Measurements from ENCODE around the gene PDK2.
A peak's percentile ranks its signal among the peaks of the same experiment; 100 is the strongest.

The PDK2 gene

GRCh38 chr17:50081757-50082156 lies 13.4 kb upstream of the PDK2 start:
- Histone ChIP-seq H3K9ac (ENCODE audit: low read depth, low read length) (no peak overlapping the region), H3K9me3 (replicated peaks; ENCODE audit: low read length) (no peaks in the 10 kb centered on the region), H3K4me2 (ENCODE audit: low read length) (no peak overlapping the region), H3K4me3 (ENCODE audit: low read length) (no peak overlapping the region), H3K27me3 (ENCODE audit: control insufficient read depth, insufficient read depth, low read length) (no peaks in the 10 kb centered on the region), H3K4me1 (ENCODE audit: control insufficient read depth, insufficient read depth, low read length) (peaks cover 16% of the 10 kb centered on the region), H3K36me3 (ENCODE audit: insufficient read depth, low read length) (peaks cover 75% of the 10 kb centered on the region)

GRCh38 chr17:50087246-50087911 lies 7.8 kb upstream of the PDK2 start:
- Histone ChIP-seq H3K36me3 (ENCODE audit: insufficient read depth, low read length) (peaks cover 74% of the 10 kb centered on the region), H3K9me3 (replicated peaks; ENCODE audit: low read length) (no peaks in the 10 kb centered on the region), H3K4me1 (ENCODE audit: control insufficient read depth, insufficient read depth, low read length) (no peaks in the 10 kb centered on the region), H3K9ac (ENCODE audit: low read depth, low read length) (no peak overlapping the region), H3K27me3 (ENCODE audit: control insufficient read depth, insufficient read depth, low read length) (no peaks in the 10 kb centered on the region), H3K4me3 (ENCODE audit: low read length) (no peak overlapping the region), H3K4me2 (ENCODE audit: low read length) (no peak overlapping the region)

GRCh38 chr17:50087912-50088405 lies 7.2 kb upstream of the PDK2 start:
- Histone ChIP-seq H3K4me2 (ENCODE audit: low read length) (no peak overlapping the region), H3K9ac (ENCODE audit: low read depth, low read length) (no peak overlapping the region), H3K36me3 (ENCODE audit: insufficient read depth, low read length) (peaks cover 68% of the 10 kb centered on the region), H3K4me3 (ENCODE audit: low read length) (no peak overlapping the region), H3K27me3 (ENCODE audit: control insufficient read depth, insufficient read depth, low read length) (no peaks in the 10 kb centered on the region), H3K9me3 (replicated peaks; ENCODE audit: low read length) (no peaks in the 10 kb centered on the region), H3K4me1 (ENCODE audit: control insufficient read depth, insufficient read depth, low read length) (no peaks in the 10 kb centered on the region)

GRCh38 chr17:50088952-50089825 lies 6.0 kb upstream of the PDK2 start:
- Histone ChIP-seq H3K4me3 (ENCODE audit: low read length) (no peak overlapping the region), H3K9ac (ENCODE audit: low read depth, low read length) (no peak overlapping the region), H3K36me3 (ENCODE audit: insufficient read depth, low read length) (peaks cover 62% of the 10 kb centered on the region)

GRCh38 chr17:50090071-50090470 lies 5.1 kb upstream of the PDK2 start:
- Histone ChIP-seq H3K4me2 (ENCODE audit: low read length) (no peak overlapping the region), H3K36me3 (ENCODE audit: insufficient read depth, low read length) (peaks cover 57% of the 10 kb centered on the region), H3K4me3 (ENCODE audit: low read length) (no peak overlapping the region), H3K9me3 (replicated peaks; ENCODE audit: low read length) (no peaks in the 10 kb centered on the region), H3K9ac (ENCODE audit: low read depth, low read length) (no peak overlapping the region), H3K27me3 (ENCODE audit: control insufficient read depth, insufficient read depth, low read length) (no peaks in the 10 kb centered on the region), H3K4me1 (ENCODE audit: control insufficient read depth, insufficient read depth, low read length) (peaks cover 5% of the 10 kb centered on the region)

More at GRCh38 chr17:50088952-50089825, 6.0 kb upstream of the PDK2 start:
- H3K27me3 ChIP-seq (ENCODE audit: control insufficient read depth, insufficient read depth, low read length): no peaks in the 10 kb centered on the region
- H3K9me3 ChIP-seq (replicated peaks; ENCODE audit: low read length): no peaks in the 10 kb centered on the region
- no peaks in the 10 kb centered on the region for H3K4me1 ChIP-seq (ENCODE audit: control insufficient read depth, insufficient read depth, low read length)
- no peak overlapping the region for H3K4me2 ChIP-seq (ENCODE audit: low read length)

- H3K4me2 ChIP-seq (ENCODE audit: low read length): no peak overlapping the region
- H3K9me3 ChIP-seq (replicated peaks; ENCODE audit: low read length): no peaks in the 10 kb centered on the region
- no peaks in the 10 kb centered on the region for H3K27me3 ChIP-seq (ENCODE audit: control insufficient read depth, insufficient read depth, low read length)
- H3K4me3 ChIP-seq (ENCODE audit: low read length): no peak overlapping the region
- peaks cover 57% of the 10 kb centered on the region for H3K36me3 ChIP-seq (ENCODE audit: insufficient read depth, low read length)
- H3K9ac ChIP-seq (ENCODE audit: low read depth, low read length): no peak overlapping the region
- H3K4me1 ChIP-seq (ENCODE audit: control insufficient read depth, insufficient read depth, low read length): peaks cover 12% of the 10 kb centered on the region
These were observed 3.9 kb upstream of the PDK2 start for GRCh38 chr17:50090971-50091917.

- no peaks in the 10 kb centered on the region for H3K27me3 ChIP-seq (ENCODE audit: control insufficient read depth, insufficient read depth, low read length)
- no peak overlapping the region for H3K4me2 ChIP-seq (ENCODE audit: low read length)
- peaks cover 52% of the 10 kb centered on the region for H3K36me3 ChIP-seq (ENCODE audit: insufficient read depth, low read length)
- H3K4me3 ChIP-seq (ENCODE audit: low read length): no peak overlapping the region
- H3K9me3 ChIP-seq (replicated peaks; ENCODE audit: low read length): no peaks in the 10 kb centered on the region
- H3K9ac ChIP-seq (ENCODE audit: low read depth, low read length): no peak overlapping the region
- H3K4me1 ChIP-seq (ENCODE audit: control insufficient read depth, insufficient read depth, low read length): peaks cover 13% of the 10 kb centered on the region
These were observed 3.2 kb upstream of the PDK2 start for GRCh38 chr17:50091918-50092285.

- Histone ChIP-seq H3K9me3 (replicated peaks; ENCODE audit: low read length) (no peaks in the 10 kb centered on the region), H3K4me3 (ENCODE audit: low read length) (no peak overlapping the region), H3K4me1 (ENCODE audit: control insufficient read depth, insufficient read depth, low read length) (peaks cover 13% of the 10 kb centered on the region), H3K27me3 (ENCODE audit: control insufficient read depth, insufficient read depth, low read length) (no peaks in the 10 kb centered on the region), H3K9ac (ENCODE audit: low read depth, low read length) (peak overlapping the region; percentile 1), H3K36me3 (ENCODE audit: insufficient read depth, low read length) (peaks cover 46% of the 10 kb centered on the region), H3K4me2 (ENCODE audit: low read length) (no peak overlapping the region)
These were observed 1.9 kb upstream of the PDK2 start for GRCh38 chr17:50093246-50093645.

GRCh38 chr17:50093807-50094206 lies 1.3 kb upstream of the PDK2 start:
- Histone ChIP-seq H3K4me1 (ENCODE audit: control insufficient read depth, insufficient read depth, low read length) (peaks cover 13% of the 10 kb centered on the region), H3K4me3 (ENCODE audit: low read length) (no peak overlapping the region), H3K27me3 (ENCODE audit: control insufficient read depth, insufficient read depth, low read length) (no peaks in the 10 kb centered on the region), H3K9ac (ENCODE audit: low read depth, low read length) (peak overlapping the region; percentile 30), H3K4me2 (ENCODE audit: low read length) (peak overlapping the region; percentile 88), H3K36me3 (ENCODE audit: insufficient read depth, low read length) (peaks cover 40% of the 10 kb centered on the region), H3K9me3 (replicated peaks; ENCODE audit: low read length) (no peaks in the 10 kb centered on the region)

GRCh38 chr17:50094243-50094752 lies 853 bp upstream of the PDK2 start:
- H3K4me1 ChIP-seq (ENCODE audit: control insufficient read depth, insufficient read depth, low read length): peaks cover 13% of the 10 kb centered on the region
- no peaks in the 10 kb centered on the region for H3K27me3 ChIP-seq (ENCODE audit: control insufficient read depth, insufficient read depth, low read length)
- peak overlapping the region; percentile 30 for H3K9ac ChIP-seq (ENCODE audit: low read depth, low read length)
- no peaks in the 10 kb centered on the region for H3K9me3 ChIP-seq (replicated peaks; ENCODE audit: low read length)
- H3K4me2 ChIP-seq (ENCODE audit: low read length): peak overlapping the region; percentile 88
- peaks cover 35% of the 10 kb centered on the region for H3K36me3 ChIP-seq (ENCODE audit: insufficient read depth, low read length)
- H3K4me3 ChIP-seq (ENCODE audit: low read length): peak overlapping the region; percentile 79

GRCh38 chr17:50095626-50096037 lies 481 bp downstream of the PDK2 start:
- peak overlapping the region; percentile 88 for H3K4me2 ChIP-seq (ENCODE audit: low read length)
- peaks cover 23% of the 10 kb centered on the region for H3K4me1 ChIP-seq (ENCODE audit: control insufficient read depth, insufficient read depth, low read length)
- peaks cover 23% of the 10 kb centered on the region for H3K36me3 ChIP-seq (ENCODE audit: insufficient read depth, low read length)
- H3K9me3 ChIP-seq (replicated peaks; ENCODE audit: low read length): no peaks in the 10 kb centered on the region
- H3K4me3 ChIP-seq (ENCODE audit: low read length): peak overlapping the region; percentile 79
- peak overlapping the region; percentile 75 for H3K9ac ChIP-seq (ENCODE audit: low read depth, low read length)
- H3K27me3 ChIP-seq (ENCODE audit: control insufficient read depth, insufficient read depth, low read length): no peaks in the 10 kb centered on the region
